Erythroblast (primary cell): ENCODE data around the gene NATD1.

Experiments used
- GATA1 ChIP-seq: IDR thresholded peaks from 2 replicates; pipeline ENCODE4 v1.6.1; 2011; ENCODE audit warnings: low read depth, mild to moderate bottlenecking, control low read depth, low read length, moderate library complexity
- POLR2A ChIP-seq: IDR thresholded peaks from 2 replicates; pipeline ENCODE4 v1.6.1; 2011; ENCODE audit warnings: mild to moderate bottlenecking, low read length

DNA sequence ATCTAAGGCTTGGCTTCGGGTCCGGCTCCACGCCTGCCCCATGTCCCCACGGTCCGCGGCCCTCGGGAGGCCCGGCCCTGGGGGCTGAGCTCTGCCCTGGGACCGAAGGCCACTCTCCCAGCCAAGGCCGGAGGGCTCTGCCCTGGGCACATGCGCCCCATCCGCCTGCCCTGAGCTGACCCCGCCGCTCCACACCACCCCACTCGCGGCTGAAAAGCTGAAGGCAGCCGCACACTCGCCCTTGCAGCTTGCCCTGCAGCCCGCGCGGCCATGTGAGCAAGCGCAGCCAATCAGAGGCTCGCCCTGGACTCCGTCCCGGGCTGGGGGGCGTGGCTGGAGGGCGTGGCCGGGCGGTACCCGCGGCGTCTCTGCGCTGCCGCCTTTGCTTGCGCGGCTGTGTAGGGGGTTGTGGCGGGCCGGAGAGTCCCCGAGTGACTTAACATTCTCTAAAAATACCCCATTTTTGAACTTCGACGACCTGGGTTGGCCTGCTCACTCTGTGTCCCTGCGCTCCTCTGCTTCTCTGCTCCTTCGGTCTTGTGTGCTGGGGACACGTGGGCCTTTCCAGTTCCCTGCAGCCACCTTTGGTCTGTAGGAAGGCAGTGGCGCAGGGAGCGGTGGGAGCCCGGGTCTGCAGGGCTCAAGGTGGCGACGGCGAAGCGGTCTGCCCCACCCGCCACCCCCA, 22.5 kb upstream of the NATD1 start:
- TF ChIP-seq POLR2A: peak; percentile 81
- TF ChIP-seq GATA1: no peak
